Stomach smooth muscle (tissue), 2 donors: ENCODE results near the gene CD47.

ENCODE experiments used
- H3K27ac ChIP-seq: one replicate; pipeline ENCODE4 v1.7.0; 2013; ENCODE audit warnings: mild to moderate bottlenecking, low read length, inconsistent platforms
- H3K27me3 ChIP-seq, 2 donors: one replicate each; pipeline ENCODE4 v1.7.0; 2013; ENCODE audit warnings: low read length in 2 of 2; ENCODE audit not compliant: insufficient read depth in 2 of 2, control insufficient read depth in 1 of 2
- H3K36me3 ChIP-seq, 2 donors: one replicate each; pipeline ENCODE4 v1.7.0; 2013; ENCODE audit warnings: low read length in 2 of 2; ENCODE audit not compliant: control insufficient read depth in 2 of 2, insufficient read depth in 2 of 2
- H3K4me1 ChIP-seq: one replicate; pipeline ENCODE4 v1.7.0; 2013; ENCODE audit warnings: low read length; ENCODE audit not compliant: control insufficient read depth, insufficient read depth
- H3K4me3 ChIP-seq, 2 donors: one replicate each; pipeline ENCODE4 v1.7.0; 2013; ENCODE audit warnings: low read length in 2 of 2
- H3K9ac ChIP-seq, 2 donors: one replicate each; pipeline ENCODE4 v1.7.0; 2013; ENCODE audit warnings: low read length in 2 of 2, mild to moderate bottlenecking in 1 of 2
- H3K9me3 ChIP-seq, 2 donors: one replicate each; pipeline ENCODE4 v1.7.0; 2013; ENCODE audit warnings: low read length in 2 of 2; ENCODE audit not compliant: control insufficient read depth in 2 of 2
- donor health status: healthy.
- donor health status: Pancreatic carcinoma.

The CD47 gene

DNA sequence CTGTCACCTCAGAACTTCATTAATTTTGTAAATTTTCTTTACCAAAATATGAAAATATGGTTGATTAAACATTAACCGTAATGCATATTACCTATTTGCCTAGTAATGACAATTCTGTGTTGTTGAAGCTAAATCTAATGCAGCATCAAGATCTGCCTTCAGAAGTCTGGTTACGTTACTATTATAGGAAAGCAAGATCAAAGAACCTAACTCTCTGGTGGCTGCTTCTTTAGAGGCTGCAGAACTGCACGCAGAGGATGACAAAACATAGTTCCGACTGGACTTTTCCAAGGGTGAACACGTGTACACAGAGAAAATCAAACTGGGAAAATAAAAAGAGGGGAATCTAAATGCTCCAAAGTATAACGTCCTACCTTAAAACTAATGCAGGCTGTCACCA lies 20.5 kb downstream of the CD47 start:
- H3K4me3 ChIP-seq = no peak overlapping the region
- H3K4me1 ChIP-seq = no peaks in the 10 kb centered on the region
- H3K36me3 ChIP-seq = peaks cover 0 to 7% of the 10 kb centered on the region in 2 donors
- H3K27me3 ChIP-seq = no peaks in the 10 kb centered on the region
- H3K27ac ChIP-seq = no peak overlapping the region
- H3K9ac ChIP-seq = no peak overlapping the region
- H3K9me3 ChIP-seq = no peaks in the 10 kb centered on the region

- no peaks in the 10 kb centered on the region for H3K27me3 ChIP-seq
- no peak overlapping the region for H3K27ac ChIP-seq
- peaks cover 0 to 7% of the 10 kb centered on the region in 2 donors for H3K36me3 ChIP-seq
- no peaks in the 10 kb centered on the region for H3K9me3 ChIP-seq
- no peak overlapping the region for H3K4me3 ChIP-seq
- no peak overlapping the region for H3K9ac ChIP-seq
- H3K4me1 ChIP-seq = no peaks in the 10 kb centered on the region
Measured at GRCh38 chr3:108067768-108068167, 23.1 kb downstream of the CD47 start.

GRCh38 chr3:108065096-108065495 lies 25.7 kb downstream of the CD47 start:
- H3K27me3 ChIP-seq = no peaks in the 10 kb centered on the region
- H3K36me3 ChIP-seq = peaks cover 2 to 6% of the 10 kb centered on the region in 2 donors
- no peaks in the 10 kb centered on the region for H3K4me1 ChIP-seq
- H3K27ac ChIP-seq = no peak overlapping the region
- no peak overlapping the region for H3K9ac ChIP-seq
- H3K9me3 ChIP-seq = no peaks in the 10 kb centered on the region
- H3K4me3 ChIP-seq = no peak overlapping the region

DNA sequence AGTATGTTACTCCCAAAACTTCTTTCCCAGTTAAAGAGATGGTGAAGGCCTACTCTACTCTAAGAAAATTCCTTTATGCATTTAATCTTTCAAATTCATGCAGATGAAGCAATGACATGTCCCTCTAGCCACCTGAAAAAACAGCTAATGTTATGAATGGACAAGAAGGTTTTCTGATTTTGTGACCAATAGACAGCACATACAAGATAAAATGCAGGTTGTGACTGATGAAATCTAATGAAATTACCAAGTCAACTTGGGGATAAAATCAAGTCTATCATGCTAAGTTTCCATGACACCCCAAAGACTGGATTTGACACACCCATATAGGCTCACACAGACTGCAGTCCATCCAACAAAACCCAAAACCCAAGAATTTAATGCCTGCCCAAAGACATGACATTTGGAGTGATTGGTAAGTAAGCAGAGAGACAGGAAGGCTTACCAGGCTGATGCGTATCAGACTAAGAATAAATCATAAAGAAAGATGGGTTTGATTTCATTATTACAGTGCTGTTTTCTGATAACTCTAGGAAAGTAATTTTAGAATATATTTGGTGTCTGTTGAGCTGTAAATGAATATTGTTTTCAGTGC lies 26.4 kb downstream of the CD47 start:
- H3K27ac ChIP-seq = no peak overlapping the region

DNA sequence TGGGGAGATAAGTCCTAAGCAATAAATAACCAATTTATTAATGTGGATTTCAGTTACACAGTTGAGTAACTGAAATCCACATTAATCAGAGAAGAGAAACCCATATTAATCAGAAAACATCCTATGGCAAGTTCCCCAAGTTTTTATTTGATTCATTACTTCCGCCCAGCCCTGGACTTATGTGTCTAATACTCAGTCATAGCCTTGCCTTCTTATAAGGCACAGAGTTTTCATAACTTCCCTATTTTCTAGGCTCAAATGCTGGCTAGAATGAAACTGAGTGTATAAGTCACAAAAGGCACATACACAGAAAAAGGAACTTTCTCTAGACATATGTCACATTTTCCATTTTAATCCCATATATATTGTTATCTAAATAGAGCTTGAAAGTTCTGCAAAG lies 28.8 kb downstream of the CD47 start:
- no peak overlapping the region for H3K27ac ChIP-seq
- H3K36me3 ChIP-seq = peaks cover 3 to 24% of the 10 kb centered on the region in 2 donors
- no peak overlapping the region for H3K9ac ChIP-seq
- no peaks in the 10 kb centered on the region for H3K4me1 ChIP-seq
- H3K27me3 ChIP-seq = no peaks in the 10 kb centered on the region
- H3K4me3 ChIP-seq = no peak overlapping the region
- H3K9me3 ChIP-seq = no peaks in the 10 kb centered on the region

More for the DNA sequence above, 26.4 kb downstream of the CD47 start:
- H3K4me1 ChIP-seq = no peaks in the 10 kb centered on the region
- no peaks in the 10 kb centered on the region for H3K9me3 ChIP-seq
- H3K4me3 ChIP-seq = no peak overlapping the region
- peaks cover 3 to 10% of the 10 kb centered on the region in 2 donors for H3K36me3 ChIP-seq
- H3K27me3 ChIP-seq = no peaks in the 10 kb centered on the region
- no peak overlapping the region for H3K9ac ChIP-seq

- Histone ChIP-seq H3K4me1 (no peaks in the 10 kb centered on the region), H3K4me3 (no peak overlapping the region), H3K9ac (no peak overlapping the region), H3K9me3 (no peaks in the 10 kb centered on the region), H3K36me3 (peaks cover 3 to 21% of the 10 kb centered on the region in 2 donors), H3K27ac (no peak overlapping the region), H3K27me3 (no peaks in the 10 kb centered on the region)
Measured at GRCh38 chr3:108060331-108060730, 30.5 kb downstream of the CD47 start.

- Histone ChIP-seq H3K9ac (no peak overlapping the region), H3K9me3 (no peaks in the 10 kb centered on the region), H3K4me1 (no peaks in the 10 kb centered on the region), H3K4me3 (no peak overlapping the region), H3K27me3 (no peaks in the 10 kb centered on the region), H3K27ac (no peak overlapping the region), H3K36me3 (peaks cover 3 to 22% of the 10 kb centered on the region in 2 donors)
Measured at GRCh38 chr3:108055931-108056330, 34.9 kb downstream of the CD47 start.

- Histone ChIP-seq H3K27ac (no peak overlapping the region), H3K9ac (no peak overlapping the region), H3K9me3 (no peaks in the 10 kb centered on the region), H3K36me3 (peaks cover 0 to 20% of the 10 kb centered on the region in 2 donors), H3K4me1 (no peaks in the 10 kb centered on the region), H3K27me3 (no peaks in the 10 kb centered on the region), H3K4me3 (no peak overlapping the region)
Measured at GRCh38 chr3:108054935-108055334, 35.9 kb downstream of the CD47 start.

GRCh38 chr3:108053483-108053882 lies 37.3 kb downstream of the CD47 start:
- H3K4me3 ChIP-seq = no peak overlapping the region

GRCh38 chr3:108053067-108053466 lies 37.8 kb downstream of the CD47 start:
- no peaks in the 10 kb centered on the region for H3K4me1 ChIP-seq
- no peaks in the 10 kb centered on the region for H3K9me3 ChIP-seq
- H3K36me3 ChIP-seq = peaks cover 0 to 8% of the 10 kb centered on the region in 2 donors
- no peak overlapping the region for H3K9ac ChIP-seq
- H3K27ac ChIP-seq = no peak overlapping the region
- H3K4me3 ChIP-seq = no peak overlapping the region
- no peaks in the 10 kb centered on the region for H3K27me3 ChIP-seq

More at GRCh38 chr3:108053483-108053882, 37.3 kb downstream of the CD47 start:
- Histone ChIP-seq H3K9ac (no peak overlapping the region), H3K9me3 (no peaks in the 10 kb centered on the region), H3K27me3 (no peaks in the 10 kb centered on the region), H3K36me3 (peaks cover 0 to 12% of the 10 kb centered on the region in 2 donors), H3K27ac (no peak overlapping the region), H3K4me1 (no peaks in the 10 kb centered on the region)

- no peaks in the 10 kb centered on the region for H3K9me3 ChIP-seq
- no peak overlapping the region for H3K27ac ChIP-seq
- no peak overlapping the region for H3K9ac ChIP-seq
- no peak overlapping the region for H3K4me3 ChIP-seq
- no peaks in the 10 kb centered on the region for H3K27me3 ChIP-seq
- no peaks in the 10 kb centered on the region for H3K4me1 ChIP-seq
- peaks cover 3% of the 10 kb centered on the region in 2 donors for H3K36me3 ChIP-seq
Measured at GRCh38 chr3:108051005-108051404, 39.8 kb downstream of the CD47 start.
